Measurements from ENCODE around the gene ZNF81. TPM values are rescaled to one million over a fixed set of nuclear protein-coding genes. Genes with fewer than 3 reads are reported as not detected.
"Not testable (repeated sequence)": the region's sequence is repeated elsewhere in the genome, so short reads cannot be mapped to it uniquely, and the experiment has no call there.

The ZNF81 gene
- total and polyA plus RNA-seq, 8 donors = 1.5 to 5.8 (median 2.7) TPM

DNA sequence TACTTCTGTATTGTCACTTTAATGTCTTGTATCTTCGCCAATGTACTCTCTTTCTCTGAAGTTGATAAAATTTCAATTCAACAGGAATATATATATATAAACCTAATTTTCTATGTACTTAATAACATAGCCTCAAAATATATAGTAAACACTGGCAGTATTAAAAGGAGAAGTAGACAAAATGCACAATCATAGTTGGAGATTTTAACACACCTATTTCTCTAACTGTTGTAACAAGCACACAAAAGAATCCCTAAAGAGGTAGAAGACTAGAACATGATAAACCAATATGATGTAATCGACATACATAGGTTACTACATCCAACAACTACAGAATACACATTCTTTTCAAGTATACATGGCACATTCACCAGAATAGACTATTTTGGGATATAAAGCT, 65.5 kb downstream of the ZNF81 start:
- ATAC-seq (no peak), DNase-seq (no peak), FAIRE-seq (no peak)
- Histone ChIP-seq H3K27ac (no peak overlapping the region), H3K4me3 (no peak overlapping the region), H3K4me1 (no peaks in the 10 kb centered on the region), H3K27me3 (peaks cover 0 to 3% (median 0%) of the 10 kb centered on the region in 4 donors), H3K9me3 (no peaks in the 10 kb centered on the region), H3K36me3 (peaks cover 0 to under 1% (median 0%) of the 10 kb centered on the region in 3 donors)
- intact Hi-C loops (cut with DNase I) = no loop called here
- no peak for TF ChIP-seq CTCF (IDR thresholded peaks at IDR 0.05)
- WGBS, 2 donors = 80 to 87% methylated on average over 2 of the region's 2 CpGs

- no peaks in the 10 kb centered on the region for H3K27me3 ChIP-seq
- no peaks in the 10 kb centered on the region for H3K9me3 ChIP-seq
- no peak for DNase-seq
- H3K27ac ChIP-seq = no peak overlapping the region
- ATAC-seq = no peak
- H3K36me3 ChIP-seq = no peaks in the 10 kb centered on the region
- H3K4me1 ChIP-seq = no peaks in the 10 kb centered on the region
- TF ChIP-seq CTCF (IDR thresholded peaks at IDR 0.05) = no peak
- no peak overlapping the region for H3K4me3 ChIP-seq
- intact Hi-C loops (cut with DNase I) = no loop called here
- no peak for FAIRE-seq
- WGBS, 2 donors = 81 to 94% methylated on average over 2 of the region's 2 CpGs
These were observed 79.3 kb downstream of the ZNF81 start for GRCh38 chrX:47915886-47916493.

DNA sequence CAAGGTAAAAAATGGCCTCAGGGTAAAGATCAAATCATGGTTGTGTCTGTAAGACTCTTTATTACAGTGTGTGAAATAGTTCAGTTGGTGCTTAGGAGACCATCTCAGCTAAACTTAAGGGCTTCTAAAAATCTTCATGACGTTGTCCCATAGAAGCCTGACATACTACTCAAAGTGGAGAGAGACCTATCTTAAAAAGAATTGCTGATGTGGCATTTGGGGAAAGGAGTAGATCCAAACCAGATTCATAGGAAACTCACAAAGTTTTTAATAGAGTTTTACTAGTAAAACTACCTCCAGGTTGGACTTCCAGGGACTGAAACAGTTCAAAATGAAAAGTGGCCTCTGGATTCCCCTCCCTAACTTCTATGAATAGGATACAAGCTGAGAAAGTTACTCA, 81.6 kb downstream of the ZNF81 start:
- H3K27ac ChIP-seq = no peak overlapping the region
- H3K27me3 ChIP-seq = no peaks in the 10 kb centered on the region
- no peak for FAIRE-seq
- H3K4me3 ChIP-seq = no peak overlapping the region
- no peaks in the 10 kb centered on the region for H3K9me3 ChIP-seq
- no peak for TF ChIP-seq CTCF (IDR thresholded peaks at IDR 0.05)
- whole genome bisulfite sequencing, 2 donors = 59 to 100% methylated on average over 1 of the region's 1 CpG
- no peak for DNase-seq
- H3K36me3 ChIP-seq = no peaks in the 10 kb centered on the region
- intact Hi-C loops (cut with DNase I) = no loop called here
- ATAC-seq = no peak
- H3K4me1 ChIP-seq = no peaks in the 10 kb centered on the region

GRCh38 chrX:47927212-47927611, 90.5 kb downstream of the ZNF81 start:
- H3K4me1 ChIP-seq = no peaks in the 10 kb centered on the region
- peaks cover 0 to 7% (median 0%) of the 10 kb centered on the region in 4 donors for H3K27me3 ChIP-seq
- ATAC-seq (no peak), DNase-seq (no peak), FAIRE-seq (no peak)
- intact Hi-C loops (cut with DNase I) = no loop called here
- H3K9me3 ChIP-seq = no peaks in the 10 kb centered on the region
- H3K4me3 ChIP-seq = no peak overlapping the region
- H3K27ac ChIP-seq = no peak overlapping the region
- 73 to 94% methylated on average over 2 of the region's 2 CpGs for WGBS, 2 donors
- no peak for TF ChIP-seq CTCF (IDR thresholded peaks at IDR 0.05)
- H3K36me3 ChIP-seq = no peaks in the 10 kb centered on the region

- H3K4me3 ChIP-seq; intact Hi-C loops (cut with DNase I); DNase-seq; H3K27ac ChIP-seq; H3K9me3 ChIP-seq; FAIRE-seq; H3K27me3 ChIP-seq; H3K4me1 ChIP-seq; H3K36me3 ChIP-seq; ATAC-seq: not testable (repeated sequence)
- 62 to 91% methylated on average over 3 of the region's 3 CpGs for WGBS, 2 donors
These were observed 95.3 kb downstream of the ZNF81 start for GRCh38 chrX:47931970-47932369.
